ENCODE measurements around the gene SAT2.

Gene SAT2

DNA sequence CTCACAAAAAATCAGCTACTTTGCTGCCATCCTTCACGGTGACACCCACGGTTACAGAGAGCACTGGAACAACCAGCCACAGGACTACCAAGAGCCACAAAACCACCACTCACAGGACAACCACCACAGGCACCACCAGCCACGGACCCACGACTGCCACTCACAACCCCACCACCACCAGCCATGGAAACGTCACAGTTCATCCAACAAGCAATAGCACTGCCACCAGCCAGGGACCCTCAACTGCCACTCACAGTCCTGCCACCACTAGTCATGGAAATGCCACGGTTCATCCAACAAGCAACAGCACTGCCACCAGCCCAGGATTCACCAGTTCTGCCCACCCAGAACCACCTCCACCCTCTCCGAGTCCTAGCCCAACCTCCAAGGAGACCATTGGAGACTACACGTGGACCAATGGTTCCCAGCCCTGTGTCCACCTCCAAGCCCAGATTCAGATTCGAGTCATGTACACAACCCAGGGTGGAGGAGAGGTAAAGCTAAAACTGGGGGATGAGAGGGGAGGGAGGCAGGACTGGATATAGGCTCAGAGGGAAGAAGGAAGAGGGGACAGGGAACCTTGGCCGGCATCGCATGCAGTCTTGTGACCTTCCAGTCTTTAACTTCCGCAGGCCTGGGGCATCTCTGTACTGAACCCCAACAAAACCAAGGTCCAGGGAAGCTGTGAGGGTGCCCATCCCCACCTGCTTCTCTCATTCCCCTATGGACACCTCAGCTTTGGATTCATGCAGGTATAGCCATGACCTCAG lies 47.6 kb downstream of the SAT2 start (continued):
- 0 out of 2 replicates have a peak, but pooled peaks have one; percentile 17 for TF ChIP-seq KLF9 (tag by site-specific recombination; IDR thresholded peaks at IDR 0.05; ENCODE audit: low read depth)
- TF ChIP-seq ZNF341 (tag by site-specific recombination; IDR thresholded peaks at IDR 0.05; ENCODE audit: low read depth), result no peak
- TF ChIP-seq, protein P1, sequence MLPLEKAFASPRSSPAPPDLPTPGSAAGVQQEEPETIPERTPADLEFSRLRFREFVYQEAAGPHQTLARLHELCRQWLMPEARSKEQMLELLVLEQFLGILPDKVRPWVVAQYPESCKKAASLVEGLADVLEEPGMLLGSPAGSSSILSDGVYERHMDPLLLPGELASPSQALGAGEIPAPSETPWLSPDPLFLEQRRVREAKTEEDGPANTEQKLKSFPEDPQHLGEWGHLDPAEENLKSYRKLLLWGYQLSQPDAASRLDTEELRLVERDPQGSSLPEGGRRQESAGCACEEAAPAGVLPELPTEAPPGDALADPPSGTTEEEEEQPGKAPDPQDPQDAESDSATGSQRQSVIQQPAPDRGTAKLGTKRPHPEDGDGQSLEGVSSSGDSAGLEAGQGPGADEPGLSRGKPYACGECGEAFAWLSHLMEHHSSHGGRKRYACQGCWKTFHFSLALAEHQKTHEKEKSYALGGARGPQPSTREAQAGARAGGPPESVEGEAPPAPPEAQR (tag by site-specific recombination; IDR thresholded peaks at IDR 0.05), result no peak
- 0 out of 2 replicates have a peak, but pooled peaks have one; percentile 21 for TF ChIP-seq SALL2 (tag by site-specific recombination; IDR thresholded peaks at IDR 0.05; ENCODE audit: borderline replicate concordance)
- TF ChIP-seq ZFHX2 (tag by site-specific recombination; conservative IDR thresholded peaks at IDR 0.05), result peak; percentile 59
- peak; percentile 26; the same call in 1 of the 2 replicates for TF ChIP-seq ZNF623 (tag by site-specific recombination; IDR thresholded peaks at IDR 0.05)
- TF ChIP-seq, protein P2, sequence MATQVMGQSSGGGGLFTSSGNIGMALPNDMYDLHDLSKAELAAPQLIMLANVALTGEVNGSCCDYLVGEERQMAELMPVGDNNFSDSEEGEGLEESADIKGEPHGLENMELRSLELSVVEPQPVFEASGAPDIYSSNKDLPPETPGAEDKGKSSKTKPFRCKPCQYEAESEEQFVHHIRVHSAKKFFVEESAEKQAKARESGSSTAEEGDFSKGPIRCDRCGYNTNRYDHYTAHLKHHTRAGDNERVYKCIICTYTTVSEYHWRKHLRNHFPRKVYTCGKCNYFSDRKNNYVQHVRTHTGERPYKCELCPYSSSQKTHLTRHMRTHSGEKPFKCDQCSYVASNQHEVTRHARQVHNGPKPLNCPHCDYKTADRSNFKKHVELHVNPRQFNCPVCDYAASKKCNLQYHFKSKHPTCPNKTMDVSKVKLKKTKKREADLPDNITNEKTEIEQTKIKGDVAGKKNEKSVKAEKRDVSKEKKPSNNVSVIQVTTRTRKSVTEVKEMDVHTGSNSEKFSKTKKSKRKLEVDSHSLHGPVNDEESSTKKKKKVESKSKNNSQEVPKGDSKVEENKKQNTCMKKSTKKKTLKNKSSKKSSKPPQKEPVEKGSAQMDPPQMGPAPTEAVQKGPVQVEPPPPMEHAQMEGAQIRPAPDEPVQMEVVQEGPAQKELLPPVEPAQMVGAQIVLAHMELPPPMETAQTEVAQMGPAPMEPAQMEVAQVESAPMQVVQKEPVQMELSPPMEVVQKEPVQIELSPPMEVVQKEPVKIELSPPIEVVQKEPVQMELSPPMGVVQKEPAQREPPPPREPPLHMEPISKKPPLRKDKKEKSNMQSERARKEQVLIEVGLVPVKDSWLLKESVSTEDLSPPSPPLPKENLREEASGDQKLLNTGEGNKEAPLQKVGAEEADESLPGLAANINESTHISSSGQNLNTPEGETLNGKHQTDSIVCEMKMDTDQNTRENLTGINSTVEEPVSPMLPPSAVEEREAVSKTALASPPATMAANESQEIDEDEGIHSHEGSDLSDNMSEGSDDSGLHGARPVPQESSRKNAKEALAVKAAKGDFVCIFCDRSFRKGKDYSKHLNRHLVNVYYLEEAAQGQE (tag by site-specific recombination; IDR thresholded peaks at IDR 0.05), result 0 out of 2 replicates have a peak, but pooled peaks have one; percentile 44

DNA sequence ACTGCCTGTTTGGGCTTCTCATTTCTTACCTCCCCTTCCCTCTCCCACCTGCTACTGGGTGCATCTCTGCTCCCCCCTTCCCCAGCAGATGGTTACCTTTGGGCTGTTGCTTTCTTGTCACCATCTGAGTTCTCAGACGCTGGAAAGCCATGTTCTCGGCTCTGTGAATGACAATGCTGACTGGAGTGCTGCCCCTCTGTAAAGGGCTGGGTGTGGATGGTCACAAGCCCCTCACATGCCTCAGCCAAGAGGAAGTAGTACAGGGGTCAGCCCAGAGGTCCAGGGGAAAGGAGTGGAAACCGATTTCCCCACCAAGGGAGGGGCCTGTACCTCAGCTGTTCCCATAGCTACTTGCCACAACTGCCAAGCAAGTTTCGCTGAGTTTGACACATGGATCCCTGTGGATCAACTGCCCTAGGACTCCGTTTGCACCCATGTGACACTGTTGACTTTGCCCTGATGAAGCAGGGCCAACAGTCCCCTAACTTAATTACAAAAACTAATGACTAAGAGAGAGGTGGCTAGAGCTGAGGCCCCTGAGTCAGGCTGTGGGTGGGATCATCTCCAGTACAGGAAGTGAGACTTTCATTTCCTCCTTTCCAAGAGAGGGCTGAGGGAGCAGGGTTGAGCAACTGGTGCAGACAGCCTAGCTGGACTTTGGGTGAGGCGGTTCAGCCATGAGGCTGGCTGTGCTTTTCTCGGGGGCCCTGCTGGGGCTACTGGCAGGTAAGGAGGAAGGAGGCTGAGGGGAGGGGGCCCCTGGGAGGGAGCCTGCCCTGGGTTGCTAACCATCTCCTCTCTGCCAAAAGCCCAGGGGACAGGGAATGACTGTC lies 48.4 kb downstream of the SAT2 start, which contains the start of gene CD68:
CD68 (plus strand) TSS at position 638 of the 833 bp plus-strand sequence; CDS start at position 678, 40 bp downstream.
- POLR2A ChIA-PET, result interaction anchor here (0.6 to 3.7 kb wide), 10 partner anchors 8 to 252 kb away, joined by 3 to 50 read pairs (median 6); partner anchors contain the start of genes POLR2A, SAT2, SENP3 and SOX15
- no peaks in the 10 kb centered on the region for H3K9me3 ChIP-seq (ENCODE audit: control insufficient read depth, insufficient read depth, low read depth, low read length)
- H3K27ac ChIP-seq (ENCODE audit: extremely low read depth, low read depth, low read length), result peak within 1 kb of the TSS; percentile 47
- CTCF ChIA-PET, result interaction anchor here (2.3 to 2.6 kb wide), 2 partner anchors 10 to 109 kb away, joined by 7 to 11 read pairs; partner anchors contain the start of genes TP53 and WRAP53
- H3K36me3 ChIP-seq (ENCODE audit: control insufficient read depth in 2 of 2, insufficient read depth in 1 of 2, low read length in 2 of 2), result peaks cover 36 to 75% of the 10 kb centered on the region in 2 experiments
- H3K4me3 ChIP-seq (ENCODE audit: low read depth, low read length), result no peak within 1 kb of the TSS
- H3K4me1 ChIP-seq (ENCODE audit: control insufficient read depth, insufficient read depth, low read length), result peaks cover 11% of the 10 kb centered on the region; the same call in 1 of the 2 replicates
- TF ChIP-seq, protein P2 (tag by site-specific recombination; IDR thresholded peaks at IDR 0.05), result peak; percentile 20; the same call in 1 of the 2 replicates
- TF ChIP-seq ZNF596 (tag by site-specific recombination; IDR thresholded peaks at IDR 0.05), result no peak
- TF ChIP-seq, protein P3, sequence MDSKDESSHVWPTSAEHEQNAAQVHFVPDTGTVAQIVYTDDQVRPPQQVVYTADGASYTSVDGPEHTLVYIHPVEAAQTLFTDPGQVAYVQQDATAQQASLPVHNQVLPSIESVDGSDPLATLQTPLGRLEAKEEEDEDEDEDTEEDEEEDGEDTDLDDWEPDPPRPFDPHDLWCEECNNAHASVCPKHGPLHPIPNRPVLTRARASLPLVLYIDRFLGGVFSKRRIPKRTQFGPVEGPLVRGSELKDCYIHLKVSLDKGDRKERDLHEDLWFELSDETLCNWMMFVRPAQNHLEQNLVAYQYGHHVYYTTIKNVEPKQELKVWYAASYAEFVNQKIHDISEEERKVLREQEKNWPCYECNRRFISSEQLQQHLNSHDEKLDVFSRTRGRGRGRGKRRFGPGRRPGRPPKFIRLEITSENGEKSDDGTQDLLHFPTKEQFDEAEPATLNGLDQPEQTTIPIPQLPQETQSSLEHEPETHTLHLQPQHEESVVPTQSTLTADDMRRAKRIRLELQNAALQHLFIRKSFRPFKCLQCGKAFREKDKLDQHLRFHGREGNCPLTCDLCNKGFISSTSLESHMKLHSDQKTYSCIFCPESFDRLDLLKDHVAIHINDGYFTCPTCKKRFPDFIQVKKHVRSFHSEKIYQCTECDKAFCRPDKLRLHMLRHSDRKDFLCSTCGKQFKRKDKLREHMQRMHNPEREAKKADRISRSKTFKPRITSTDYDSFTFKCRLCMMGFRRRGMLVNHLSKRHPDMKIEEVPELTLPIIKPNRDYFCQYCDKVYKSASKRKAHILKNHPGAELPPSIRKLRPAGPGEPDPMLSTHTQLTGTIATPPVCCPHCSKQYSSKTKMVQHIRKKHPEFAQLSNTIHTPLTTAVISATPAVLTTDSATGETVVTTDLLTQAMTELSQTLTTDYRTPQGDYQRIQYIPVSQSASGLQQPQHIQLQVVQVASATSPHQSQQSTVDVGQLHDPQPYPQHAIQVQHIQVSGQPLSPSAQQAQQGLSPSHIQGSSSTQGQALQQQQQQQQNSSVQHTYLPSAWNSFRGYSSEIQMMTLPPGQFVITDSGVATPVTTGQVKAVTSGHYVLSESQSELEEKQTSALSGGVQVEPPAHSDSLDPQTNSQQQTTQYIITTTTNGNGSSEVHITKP (tag by site-specific recombination; IDR thresholded peaks at IDR 0.05), result peak; percentile 78
- TF ChIP-seq ZNF274 (IDR thresholded peaks at IDR 0.05; ENCODE audit: low read length), result no peak
- no peak for TF ChIP-seq ZNF274 (tag by site-specific recombination; IDR thresholded peaks at IDR 0.05; ENCODE audit: borderline replicate concordance)
- peak; percentile 75 for TF ChIP-seq ZNF600 (tag by site-specific recombination; IDR thresholded peaks at IDR 0.05)
- TF ChIP-seq, protein P4, sequence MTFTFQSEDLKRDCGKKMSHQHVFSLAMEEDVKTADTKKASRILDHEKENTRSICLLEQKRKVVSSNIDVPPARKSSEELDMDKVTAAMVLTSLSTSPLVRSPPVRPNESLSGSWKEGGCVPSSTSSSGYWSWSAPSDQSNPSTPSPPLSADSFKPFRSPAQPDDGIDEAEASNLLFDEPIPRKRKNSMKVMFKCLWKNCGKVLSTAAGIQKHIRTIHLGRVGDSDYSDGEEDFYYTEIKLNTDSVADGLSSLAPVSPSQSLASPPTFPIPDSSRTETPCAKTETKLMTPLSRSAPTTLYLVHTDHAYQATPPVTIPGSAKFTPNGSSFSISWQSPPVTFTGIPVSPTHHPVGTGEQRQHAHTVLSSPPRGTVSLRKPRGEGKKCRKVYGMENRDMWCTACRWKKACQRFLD (tag by site-specific recombination; IDR thresholded peaks at IDR 0.05), result no peak
- TF ChIP-seq ZNF791 (tag by site-specific recombination; IDR thresholded peaks at IDR 0.05), result no peak
- TF ChIP-seq ZIC2 (tag by site-specific recombination; IDR thresholded peaks at IDR 0.05), result peak; percentile 44; the same call in 1 of the 2 replicates
- TF ChIP-seq GLIS2 (tag by site-specific recombination; IDR thresholded peaks at IDR 0.05), result peak; percentile 55
- TF ChIP-seq ZNF114 (tag by site-specific recombination; IDR thresholded peaks at IDR 0.05), result no peak
- TF ChIP-seq ZSCAN23 (tag by site-specific recombination; IDR thresholded peaks at IDR 0.05), result peak; percentile 84; the same call in 1 of the 2 replicates
- no peak for TF ChIP-seq ZNF776 (tag by site-specific recombination; IDR thresholded peaks at IDR 0.05; ENCODE audit: borderline replicate concordance)
